ENCODE data around the gene TMA7B. TPM values are rescaled to one million over a fixed set of nuclear protein-coding genes. Genes with fewer than 3 reads are reported as not detected.

TMA7B gene
- total RNA-seq, 1 donor from 2014 or later, result not detected

GRCh38 chr22:39952347-39952746 lies 7.8 kb upstream of the TMA7B start:
- DNase-seq (ENCODE audit: low read depth), result no peak
- no peak overlapping the region for H3K4me3 ChIP-seq (ENCODE audit: low read depth, low read length)
- no peak for TF ChIP-seq CTCF (conservative IDR thresholded peaks at IDR 0.05; ENCODE audit: low read depth, low read length)

GRCh38 chr22:39953101-39953500 lies 7.1 kb upstream of the TMA7B start:
- H3K4me3 ChIP-seq (ENCODE audit: low read depth, low read length), result no peak overlapping the region
- no peak for DNase-seq (ENCODE audit: low read depth)
- no peak for TF ChIP-seq CTCF (conservative IDR thresholded peaks at IDR 0.05; ENCODE audit: low read depth, low read length)

- DNase-seq (ENCODE audit: low read depth), result no peak
- no peak overlapping the region for H3K4me3 ChIP-seq (ENCODE audit: low read depth, low read length)
- no peak for TF ChIP-seq CTCF (conservative IDR thresholded peaks at IDR 0.05; ENCODE audit: low read depth, low read length)
Observed at GRCh38 chr22:39954584-39955055, 5.6 kb upstream of the TMA7B start.

- TF ChIP-seq CTCF (conservative IDR thresholded peaks at IDR 0.05; ENCODE audit: low read depth, low read length), result no peak
- DNase-seq (ENCODE audit: low read depth), result no peak
- no peak overlapping the region for H3K4me3 ChIP-seq (ENCODE audit: low read depth, low read length)
Observed at GRCh38 chr22:39955675-39956074, 4.5 kb upstream of the TMA7B start.

GRCh38 chr22:39956932-39957664 lies 3.1 kb upstream of the TMA7B start:
- no peak for DNase-seq (ENCODE audit: low read depth)
- H3K4me3 ChIP-seq (ENCODE audit: low read depth, low read length), result no peak overlapping the region
- no peak for TF ChIP-seq CTCF (conservative IDR thresholded peaks at IDR 0.05; ENCODE audit: low read depth, low read length)

GRCh38 chr22:39958009-39958711 lies 2.0 kb upstream of the TMA7B start:
- H3K4me3 ChIP-seq (ENCODE audit: low read depth, low read length), result no peak overlapping the region
- DNase-seq (ENCODE audit: low read depth), result no peak
- TF ChIP-seq CTCF (conservative IDR thresholded peaks at IDR 0.05; ENCODE audit: low read depth, low read length), result no peak
